GM18505 (cell line): Measurements from ENCODE around the gene FAM163B.

Experiments used
- ATAC-seq: cut with Tn5 transposase; IDR thresholded peaks from one replicate; pipeline ENCODE4 v1.9.1; 2021; ENCODE audit not compliant: unreplicated experiment
- POLR2A ChIP-seq: IDR thresholded peaks from 4 replicates; pipeline ENCODE4 v1.6.1; 2011; ENCODE audit warnings: borderline replicate concordance; ENCODE audit not compliant: insufficient read depth, insufficient read length; ENCODE audit errors: extremely low read depth

FAM163B gene

GRCh38 chr9:133619791-133620190 lies 10.6 kb upstream of the FAM163B start:
- TF ChIP-seq POLR2A: no peak
- ATAC-seq: no peak

DNA sequence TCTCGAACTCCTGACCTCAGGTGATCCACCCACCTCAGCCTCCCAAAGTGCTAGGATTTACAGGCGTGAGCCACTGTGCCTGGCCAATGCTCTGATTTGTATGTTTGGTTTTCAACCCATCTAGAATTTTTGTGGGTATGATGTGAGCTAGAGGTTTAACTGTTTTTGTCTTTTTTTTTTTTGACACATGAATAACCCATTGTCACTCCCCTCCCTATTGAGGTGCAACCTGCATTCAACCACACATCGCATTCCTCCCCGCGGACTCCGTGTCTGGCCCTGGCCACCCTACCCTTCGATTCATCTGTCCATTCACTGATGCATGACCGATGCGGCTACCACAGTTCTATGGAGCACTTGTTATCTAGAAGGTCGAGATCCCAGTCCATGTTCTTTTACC lies 9.5 kb upstream of the FAM163B start:
- no peak for TF ChIP-seq POLR2A
- ATAC-seq: no peak

- no peak for TF ChIP-seq POLR2A
- no peak for ATAC-seq
These were observed 7.6 kb upstream of the FAM163B start for GRCh38 chr9:133616643-133617405.

GRCh38 chr9:133615606-133616188 lies 6.5 kb upstream of the FAM163B start:
- ATAC-seq: no peak
- no peak for TF ChIP-seq POLR2A

DNA sequence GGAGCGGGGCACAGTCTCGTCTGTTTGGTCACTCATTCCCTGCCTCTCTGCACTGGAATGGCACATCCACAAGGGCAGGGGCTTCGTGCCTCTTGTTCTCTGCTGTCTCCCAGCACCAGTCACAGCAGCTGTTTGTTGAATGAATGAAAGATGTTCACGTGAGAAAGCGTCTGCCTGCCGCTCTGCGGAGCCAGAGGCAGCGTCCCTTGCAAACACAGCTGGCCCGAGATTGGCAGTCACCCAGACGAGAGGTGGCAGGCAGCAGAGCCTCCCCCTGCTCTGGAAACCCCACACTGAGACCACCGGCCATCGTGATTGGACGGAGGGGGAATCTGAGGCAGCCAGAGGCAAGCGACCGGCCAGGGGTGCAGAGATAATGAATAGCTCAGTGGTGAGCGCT lies 6.0 kb upstream of the FAM163B start:
- ATAC-seq: no peak
- TF ChIP-seq POLR2A: no peak

GRCh38 chr9:133614678-133615077 lies 5.5 kb upstream of the FAM163B start:
- no peak for TF ChIP-seq POLR2A
- ATAC-seq: no peak

DNA sequence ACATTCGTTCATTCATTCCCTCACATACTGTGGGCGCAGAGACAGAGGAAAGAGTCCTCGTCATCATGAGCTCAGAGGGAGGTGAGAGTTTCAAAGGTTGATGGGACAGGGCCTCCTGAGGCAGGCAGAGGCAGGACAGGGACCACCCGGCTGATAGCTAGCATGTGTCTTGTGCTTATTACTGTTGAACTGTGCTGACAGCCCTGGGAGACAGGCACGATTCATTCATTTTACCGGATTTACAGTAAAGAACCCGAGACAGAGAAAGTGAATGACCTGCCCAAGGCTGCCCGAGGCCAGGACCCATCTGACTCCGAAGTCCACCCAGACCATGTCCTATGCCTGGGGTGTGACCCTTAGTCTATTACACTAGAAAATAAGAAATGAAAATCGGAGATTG lies 4.9 kb upstream of the FAM163B start:
- no peak for TF ChIP-seq POLR2A
- ATAC-seq: no peak

DNA sequence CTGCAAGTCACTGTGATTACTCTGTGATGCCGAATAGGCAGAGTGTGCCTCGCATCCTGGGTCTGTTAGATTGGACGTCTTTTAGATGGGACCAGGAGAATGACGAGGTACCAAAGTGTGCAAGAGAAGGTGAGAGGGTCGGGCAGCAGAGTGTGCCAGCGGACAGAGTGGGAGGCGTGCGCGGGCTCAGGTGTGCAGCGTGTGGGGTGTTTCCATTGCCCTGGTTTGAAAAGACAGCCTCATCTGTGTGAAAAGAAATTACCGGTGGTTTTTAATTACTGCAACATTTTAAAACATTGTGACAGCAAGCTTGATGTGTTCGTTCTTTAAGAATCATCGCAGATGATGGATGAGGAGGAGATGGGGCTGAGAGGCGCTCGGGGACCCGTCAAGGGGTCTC lies 4.2 kb upstream of the FAM163B start:
- TF ChIP-seq POLR2A: no peak
- no peak for ATAC-seq

DNA sequence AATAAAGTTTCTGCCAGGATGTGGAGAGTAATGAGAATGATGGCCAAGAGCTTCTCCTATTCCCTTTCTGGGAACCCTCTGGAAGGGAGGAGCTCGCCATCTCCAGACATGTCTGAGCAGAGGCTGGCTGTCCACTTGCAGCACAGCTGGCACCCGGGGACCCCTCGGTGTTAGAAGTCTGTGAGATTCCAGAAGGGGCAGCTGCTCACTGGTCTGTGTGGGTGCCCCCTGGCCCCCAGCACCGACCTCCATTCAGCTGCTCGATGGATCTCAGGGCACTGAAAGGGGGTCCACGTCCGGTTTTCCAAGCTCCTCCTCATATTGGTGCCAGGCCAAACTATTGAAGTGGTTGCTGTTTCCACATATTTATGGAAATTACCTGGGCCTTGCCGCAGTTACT lies 3.6 kb upstream of the FAM163B start:
- TF ChIP-seq POLR2A: no peak
- ATAC-seq: no peak

- TF ChIP-seq POLR2A: no peak
- no peak for ATAC-seq
These were observed 2.9 kb upstream of the FAM163B start for GRCh38 chr9:133612051-133612450.

- TF ChIP-seq POLR2A: no peak
- no peak for ATAC-seq
These were observed 1.7 kb upstream of the FAM163B start for GRCh38 chr9:133610845-133611244.

GRCh38 chr9:133608889-133609288 lies 300 bp downstream of the FAM163B start:
- TF ChIP-seq POLR2A: no peak
- no peak for ATAC-seq

- TF ChIP-seq POLR2A: no peak
These were observed 807 bp downstream of the FAM163B start for GRCh38 chr9:133608382-133608781.

DNA sequence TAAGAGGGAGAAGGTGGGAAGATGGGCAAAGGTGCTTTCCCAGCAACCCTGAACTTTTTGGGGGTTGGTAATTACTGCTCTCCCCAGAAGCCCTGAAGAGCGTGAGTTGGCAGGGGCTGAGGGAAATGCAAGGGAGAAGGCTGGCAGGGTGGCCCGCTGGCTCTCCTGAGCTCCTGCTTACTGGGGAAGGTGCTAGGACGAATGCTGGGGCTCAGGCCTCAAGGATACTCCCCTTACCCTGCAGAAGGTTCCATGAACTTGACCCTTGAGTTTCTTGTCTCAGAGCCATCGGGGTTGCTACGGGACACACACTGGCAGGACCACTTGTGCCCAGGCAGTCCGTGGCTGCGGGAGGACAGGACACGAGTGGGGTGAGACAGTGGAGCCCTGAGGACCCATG lies 1.2 kb downstream of the FAM163B start:
- ATAC-seq: no peak
- no peak for TF ChIP-seq POLR2A

More at GRCh38 chr9:133608382-133608781, 807 bp downstream of the FAM163B start:
- no peak for ATAC-seq
